ENCODE results near the gene NAA15.

- no peak for TF ChIP-seq POLR2AphosphoS5 (IDR thresholded peaks at IDR 0.05; ENCODE audit: low read depth, low read length)
- TF ChIP-seq POLR2A (IDR thresholded peaks at IDR 0.05; ENCODE audit: low read depth, low read length) = no peak
Observed at GRCh38 chr4:139266208-139266582, 35.1 kb upstream of the NAA15 start.
